ENCODE results near the gene ARHGAP32.

Gene ARHGAP32

DNA sequence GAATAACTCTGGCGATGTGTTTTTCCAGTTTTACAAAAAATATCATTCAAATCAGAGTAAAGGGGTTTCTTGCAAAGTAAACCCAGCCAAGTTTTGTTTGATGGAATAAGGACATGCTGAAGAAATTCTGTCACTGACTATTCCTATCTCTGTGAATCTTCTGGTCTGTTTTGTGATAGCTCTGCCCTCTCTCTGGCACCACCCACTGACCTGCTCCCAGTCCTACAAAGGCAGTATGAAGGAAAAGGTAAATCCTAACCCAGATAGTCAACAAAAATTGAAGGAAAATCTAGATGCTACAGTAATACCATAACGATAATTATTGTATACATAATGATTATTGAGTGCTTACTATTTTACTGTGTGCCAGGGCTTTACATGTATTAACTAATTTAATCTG lies 173.1 kb downstream of the ARHGAP32 start:
- Histone ChIP-seq H3K27me3 (ENCODE audit: low read depth, low read length) (peaks cover 12% of the 10 kb centered on the region; the same call in 1 of the 2 replicates), H3K9me3 (ENCODE audit: insufficient read depth, low read length) (no peaks in the 10 kb centered on the region), H2AFZ (ENCODE audit: low read depth, low read length) (no peak overlapping the region), H3K9ac (ENCODE audit: low read length) (no peak overlapping the region), H3K36me3 (replicated peaks; ENCODE audit: low read depth, low read length) (no peaks in the 10 kb centered on the region), H3K4me1 (ENCODE audit: low read length) (peaks cover 11% of the 10 kb centered on the region), H4K20me1 (ENCODE audit: insufficient read depth, low read length) (no peaks in the 10 kb centered on the region), H3K4me2 (ENCODE audit: low read length) (no peak overlapping the region), H3K4me3 (ENCODE audit: low read length) (no peak overlapping the region), H3K79me2 (ENCODE audit: low read length) (no peaks in the 10 kb centered on the region), H3K27ac (ENCODE audit: low read length) (no peak overlapping the region)
- TF ChIP-seq EZH2phosphoT487 (IDR thresholded peaks at IDR 0.05; ENCODE audit: low read depth), result no peak
- TF ChIP-seq, protein P1, sequence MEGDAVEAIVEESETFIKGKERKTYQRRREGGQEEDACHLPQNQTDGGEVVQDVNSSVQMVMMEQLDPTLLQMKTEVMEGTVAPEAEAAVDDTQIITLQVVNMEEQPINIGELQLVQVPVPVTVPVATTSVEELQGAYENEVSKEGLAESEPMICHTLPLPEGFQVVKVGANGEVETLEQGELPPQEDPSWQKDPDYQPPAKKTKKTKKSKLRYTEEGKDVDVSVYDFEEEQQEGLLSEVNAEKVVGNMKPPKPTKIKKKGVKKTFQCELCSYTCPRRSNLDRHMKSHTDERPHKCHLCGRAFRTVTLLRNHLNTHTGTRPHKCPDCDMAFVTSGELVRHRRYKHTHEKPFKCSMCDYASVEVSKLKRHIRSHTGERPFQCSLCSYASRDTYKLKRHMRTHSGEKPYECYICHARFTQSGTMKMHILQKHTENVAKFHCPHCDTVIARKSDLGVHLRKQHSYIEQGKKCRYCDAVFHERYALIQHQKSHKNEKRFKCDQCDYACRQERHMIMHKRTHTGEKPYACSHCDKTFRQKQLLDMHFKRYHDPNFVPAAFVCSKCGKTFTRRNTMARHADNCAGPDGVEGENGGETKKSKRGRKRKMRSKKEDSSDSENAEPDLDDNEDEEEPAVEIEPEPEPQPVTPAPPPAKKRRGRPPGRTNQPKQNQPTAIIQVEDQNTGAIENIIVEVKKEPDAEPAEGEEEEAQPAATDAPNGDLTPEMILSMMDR (IDR thresholded peaks at IDR 0.05; ENCODE audit: low read depth, low read length), result no peak

DNA sequence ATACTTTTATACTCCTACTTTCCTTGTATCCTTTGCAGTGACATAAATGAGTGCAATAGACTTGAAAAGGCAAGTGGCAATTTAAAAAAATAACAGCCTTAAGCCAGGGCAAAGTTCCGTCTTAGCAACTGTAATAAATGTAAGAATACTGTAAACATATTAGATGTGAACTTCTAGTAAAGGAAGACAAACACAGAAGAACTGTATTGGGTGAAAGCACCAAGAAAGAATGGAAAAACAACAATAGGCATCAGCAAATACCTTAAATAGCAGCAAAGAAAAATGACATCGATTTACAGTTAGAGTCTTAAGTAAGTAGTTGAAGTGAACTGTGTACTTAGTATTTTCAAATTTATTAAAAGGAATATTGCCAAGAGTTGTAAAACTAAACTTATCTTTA lies 174.0 kb downstream of the ARHGAP32 start:
- Histone ChIP-seq H3K36me3 (replicated peaks; ENCODE audit: low read depth, low read length) (no peaks in the 10 kb centered on the region), H3K4me1 (ENCODE audit: low read length) (peaks cover 11% of the 10 kb centered on the region), H3K9ac (ENCODE audit: low read length) (no peak overlapping the region), H3K27me3 (ENCODE audit: low read depth, low read length) (peaks cover 14% of the 10 kb centered on the region), H3K27ac (ENCODE audit: low read length) (no peak overlapping the region), H3K9me3 (ENCODE audit: insufficient read depth, low read length) (no peaks in the 10 kb centered on the region), H3K4me3 (ENCODE audit: low read length) (no peak overlapping the region), H3K4me2 (ENCODE audit: low read length) (no peak overlapping the region), H4K20me1 (ENCODE audit: insufficient read depth, low read length) (no peaks in the 10 kb centered on the region), H3K79me2 (ENCODE audit: low read length) (no peaks in the 10 kb centered on the region), H2AFZ (ENCODE audit: low read depth, low read length) (no peak overlapping the region)
- no peak for TF ChIP-seq EZH2phosphoT487 (IDR thresholded peaks at IDR 0.05; ENCODE audit: low read depth)
- TF ChIP-seq, protein P1 (IDR thresholded peaks at IDR 0.05; ENCODE audit: low read depth, low read length), result no peak

- TF ChIP-seq, protein P1 (IDR thresholded peaks at IDR 0.05; ENCODE audit: low read depth, low read length), result no peak
- TF ChIP-seq EZH2phosphoT487 (IDR thresholded peaks at IDR 0.05; ENCODE audit: low read depth), result no peak
- no peaks in the 10 kb centered on the region for H3K79me2 ChIP-seq (ENCODE audit: low read length)
- no peak overlapping the region for H3K27ac ChIP-seq (ENCODE audit: low read length)
- H3K4me1 ChIP-seq (ENCODE audit: low read length), result no peaks in the 10 kb centered on the region
- peaks cover 18% of the 10 kb centered on the region for H3K27me3 ChIP-seq (ENCODE audit: low read depth, low read length)
- no peaks in the 10 kb centered on the region for H4K20me1 ChIP-seq (ENCODE audit: insufficient read depth, low read length)
- H3K4me2 ChIP-seq (ENCODE audit: low read length), result no peak overlapping the region
- no peak overlapping the region for H3K4me3 ChIP-seq (ENCODE audit: low read length)
- H3K9ac ChIP-seq (ENCODE audit: low read length), result no peak overlapping the region
- no peak overlapping the region for H2AFZ ChIP-seq (ENCODE audit: low read depth, low read length)
- H3K9me3 ChIP-seq (ENCODE audit: insufficient read depth, low read length), result no peaks in the 10 kb centered on the region
- no peaks in the 10 kb centered on the region for H3K36me3 ChIP-seq (replicated peaks; ENCODE audit: low read depth, low read length)
Measured at GRCh38 chr11:129013737-129014475, 178.2 kb downstream of the ARHGAP32 start.

GRCh38 chr11:129012880-129013279 lies 179.2 kb downstream of the ARHGAP32 start:
- H3K9ac ChIP-seq (ENCODE audit: low read length), result no peak overlapping the region
- H3K4me2 ChIP-seq (ENCODE audit: low read length), result no peak overlapping the region
- no peak overlapping the region for H3K27ac ChIP-seq (ENCODE audit: low read length)
- H3K79me2 ChIP-seq (ENCODE audit: low read length), result no peaks in the 10 kb centered on the region
- no peak overlapping the region for H2AFZ ChIP-seq (ENCODE audit: low read depth, low read length)
- H3K9me3 ChIP-seq (ENCODE audit: insufficient read depth, low read length), result no peaks in the 10 kb centered on the region
- H4K20me1 ChIP-seq (ENCODE audit: insufficient read depth, low read length), result no peaks in the 10 kb centered on the region
- no peaks in the 10 kb centered on the region for H3K36me3 ChIP-seq (replicated peaks; ENCODE audit: low read depth, low read length)
- H3K27me3 ChIP-seq (ENCODE audit: low read depth, low read length), result peaks cover 18% of the 10 kb centered on the region
- no peaks in the 10 kb centered on the region for H3K4me1 ChIP-seq (ENCODE audit: low read length)
- TF ChIP-seq EZH2phosphoT487 (IDR thresholded peaks at IDR 0.05; ENCODE audit: low read depth), result no peak
- TF ChIP-seq, protein P1 (IDR thresholded peaks at IDR 0.05; ENCODE audit: low read depth, low read length), result no peak
- no peak overlapping the region for H3K4me3 ChIP-seq (ENCODE audit: low read length)
